Natural killer cell (primary cell): ENCODE data around the gene UTF1. TPM values are rescaled to one million over a fixed set of nuclear protein-coding genes. Genes with fewer than 3 reads are reported as not detected.

Experiments used
- ATAC-seq, 3 donors: fragments of 150-1000 bp in 2 of 3; fragments of 200-7000 bp in 1 of 3; cut with Tn5 transposase; 1 replicate in 1 of 3; 2 replicates in 2 of 3; pipeline ENCODE4 v1.10.0; 2021; ENCODE audit warnings: mild to moderate bottlenecking in 2 of 3, moderate library complexity in 2 of 3
- DNase-seq, 2 donors: peaks; one replicate each; pipeline versions ENCODE4 v3.0.0 to v3.0.0-alpha.2; 2013 to 2021; ENCODE audit warnings: mixed read lengths in 1 of 2
- H3K27ac ChIP-seq: one replicate; pipeline ENCODE4 v1.5.1; 2013; ENCODE audit warnings: mild to moderate bottlenecking, low read length
- H3K27me3 ChIP-seq: one replicate; pipeline ENCODE4 v1.6.1; 2013; ENCODE audit warnings: low read length; ENCODE audit not compliant: control insufficient read depth, insufficient read depth
- H3K36me3 ChIP-seq: one replicate; pipeline ENCODE4 v1.6.1; 2013; ENCODE audit warnings: low read length; ENCODE audit not compliant: control insufficient read depth, insufficient read depth
- H3K4me1 ChIP-seq: one replicate; pipeline ENCODE4 v1.6.1; 2013; ENCODE audit warnings: low read length; ENCODE audit not compliant: control insufficient read depth, insufficient read depth
- H3K4me3 ChIP-seq: one replicate; pipeline ENCODE4 v1.5.1; 2013; ENCODE audit warnings: low read length
- H3K9me3 ChIP-seq: one replicate; pipeline ENCODE4 v1.6.1; 2013; ENCODE audit warnings: low read length; ENCODE audit not compliant: control insufficient read depth, insufficient read depth
- H3K27ac Mint-ChIP-seq, 2 donors: one replicate each; pipeline ENCODE4 v1.8.0; 2022; ENCODE audit warnings: mild to moderate bottlenecking in 2 of 2, mixed read lengths in 2 of 2, moderate library complexity in 1 of 2
- H3K27me3 Mint-ChIP-seq, 2 donors: one replicate each; pipeline ENCODE4 v1.8.0; 2022; ENCODE audit warnings: low read depth in 2 of 2, mixed read lengths in 2 of 2
- H3K36me3 Mint-ChIP-seq: one replicate; pipeline ENCODE4 v1.8.0; 2022; ENCODE audit warnings: mixed read lengths
- H3K4me1 Mint-ChIP-seq, 2 donors: one replicate each; pipeline ENCODE4 v1.8.0; 2022; ENCODE audit warnings: mixed read lengths in 2 of 2
- H3K4me3 Mint-ChIP-seq: one replicate; pipeline ENCODE4 v1.8.0; 2022; ENCODE audit warnings: mild to moderate bottlenecking, moderate library complexity, mixed read lengths
- H3K9me3 Mint-ChIP-seq, 2 donors: one replicate each; pipeline ENCODE4 v1.8.0; 2022; ENCODE audit warnings: mixed read lengths in 2 of 2
- WGBS: methylation state at CpG from one replicate; pipeline ENCODE4 v1.1.7; 2013; ENCODE audit warnings: missing lambda C conversion rate; ENCODE audit not compliant: insufficient coverage; 5-methylcytosine and 5-hydroxymethylcytosine counted together
- intact Hi-C: fragments of 100-400 bp; cut with micrococcal nuclease; formaldehyde crosslinking; loops from one replicate; pipeline ENCODE4 v1.14.2; 2022
- total RNA-seq, 4 donors: library from RNA; stranded (reverse); fragments of 120-200 nt in 1 of 4; gene quantifications; one replicate each; pipeline versions ENCODE4 v1.2.3 to v1.2.4, GENCODE V29; 2013 to 2022
- TF ChIP-seq, protein P1 (sequence below): fragments of 200-600 bp; IDR thresholded peaks from one replicate; pipeline ENCODE4 v1.8.0; 2022; ENCODE audit warnings: antibody characterized with exemption

The UTF1 gene
- total RNA-seq, 3 donors from 2014 or later (not counting 1 experiment from before 2014, with no cell fraction given) = 0.31 to 0.33 TPM; not detected in 1

DNA sequence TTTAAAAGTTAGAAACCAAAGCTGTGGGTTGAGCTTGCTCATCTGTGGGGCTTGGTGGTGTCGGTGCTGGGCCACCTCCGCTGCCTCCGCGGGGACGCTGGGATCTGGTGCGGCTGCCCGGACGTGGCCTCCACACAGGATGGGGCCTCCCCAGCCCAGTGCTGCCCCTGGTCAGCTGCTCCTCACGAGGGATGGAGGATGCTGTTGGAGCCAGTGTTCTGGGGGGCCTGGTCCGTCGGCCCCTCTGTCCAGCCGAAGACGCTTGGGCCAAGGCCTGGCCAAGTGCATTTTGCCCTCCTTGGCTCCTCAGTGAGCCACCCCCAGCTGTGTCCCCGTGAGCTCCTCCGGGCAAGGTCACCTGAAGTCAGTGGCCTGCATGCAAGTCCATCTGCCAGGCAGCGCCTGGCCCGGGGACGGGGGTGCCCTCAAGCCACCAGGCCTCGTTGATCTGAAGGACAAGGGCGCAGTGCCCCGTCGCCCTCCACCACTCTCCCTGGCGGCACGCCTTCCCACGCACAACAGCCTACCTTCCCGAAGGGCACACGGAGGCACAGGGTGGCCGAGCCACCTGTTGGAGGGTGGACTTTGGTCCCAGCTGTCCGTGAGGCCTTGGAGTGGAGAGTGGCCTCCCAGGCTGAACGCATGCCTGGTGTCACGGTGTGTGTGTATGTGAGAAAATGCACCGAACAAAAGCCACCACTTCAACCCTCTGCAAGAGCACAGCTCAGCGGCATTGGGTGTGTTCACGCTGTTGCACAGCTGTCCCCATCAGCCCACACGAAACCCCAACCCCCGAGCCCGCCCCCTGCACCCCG is 42.7 kb upstream of the UTF1 start:
- no peak for DNase-seq
- no peak overlapping the region for H3K4me3 ChIP-seq
- ATAC-seq = no peak
- H3K4me3 Mint-ChIP-seq = no peak overlapping the region
- no peaks in the 10 kb centered on the region for H3K4me1 Mint-ChIP-seq
- H3K27ac ChIP-seq = no peak overlapping the region
- H3K4me1 ChIP-seq = no peaks in the 10 kb centered on the region
- H3K9me3 Mint-ChIP-seq = peaks cover 0 to 2% of the 10 kb centered on the region in 2 donors
- H3K27me3 ChIP-seq = no peaks in the 10 kb centered on the region
- intact Hi-C loops = no loop called here
- no peak overlapping the region for H3K27ac Mint-ChIP-seq
- no peaks in the 10 kb centered on the region for H3K36me3 Mint-ChIP-seq
- H3K27me3 Mint-ChIP-seq = peaks cover 0 to 4% of the 10 kb centered on the region in 2 donors
- H3K9me3 ChIP-seq = no peaks in the 10 kb centered on the region
- 92% methylated on average over 35 of the region's 38 CpGs for WGBS
- TF ChIP-seq, protein P1, sequence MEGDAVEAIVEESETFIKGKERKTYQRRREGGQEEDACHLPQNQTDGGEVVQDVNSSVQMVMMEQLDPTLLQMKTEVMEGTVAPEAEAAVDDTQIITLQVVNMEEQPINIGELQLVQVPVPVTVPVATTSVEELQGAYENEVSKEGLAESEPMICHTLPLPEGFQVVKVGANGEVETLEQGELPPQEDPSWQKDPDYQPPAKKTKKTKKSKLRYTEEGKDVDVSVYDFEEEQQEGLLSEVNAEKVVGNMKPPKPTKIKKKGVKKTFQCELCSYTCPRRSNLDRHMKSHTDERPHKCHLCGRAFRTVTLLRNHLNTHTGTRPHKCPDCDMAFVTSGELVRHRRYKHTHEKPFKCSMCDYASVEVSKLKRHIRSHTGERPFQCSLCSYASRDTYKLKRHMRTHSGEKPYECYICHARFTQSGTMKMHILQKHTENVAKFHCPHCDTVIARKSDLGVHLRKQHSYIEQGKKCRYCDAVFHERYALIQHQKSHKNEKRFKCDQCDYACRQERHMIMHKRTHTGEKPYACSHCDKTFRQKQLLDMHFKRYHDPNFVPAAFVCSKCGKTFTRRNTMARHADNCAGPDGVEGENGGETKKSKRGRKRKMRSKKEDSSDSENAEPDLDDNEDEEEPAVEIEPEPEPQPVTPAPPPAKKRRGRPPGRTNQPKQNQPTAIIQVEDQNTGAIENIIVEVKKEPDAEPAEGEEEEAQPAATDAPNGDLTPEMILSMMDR = no peak
- H3K36me3 ChIP-seq = no peaks in the 10 kb centered on the region

DNA sequence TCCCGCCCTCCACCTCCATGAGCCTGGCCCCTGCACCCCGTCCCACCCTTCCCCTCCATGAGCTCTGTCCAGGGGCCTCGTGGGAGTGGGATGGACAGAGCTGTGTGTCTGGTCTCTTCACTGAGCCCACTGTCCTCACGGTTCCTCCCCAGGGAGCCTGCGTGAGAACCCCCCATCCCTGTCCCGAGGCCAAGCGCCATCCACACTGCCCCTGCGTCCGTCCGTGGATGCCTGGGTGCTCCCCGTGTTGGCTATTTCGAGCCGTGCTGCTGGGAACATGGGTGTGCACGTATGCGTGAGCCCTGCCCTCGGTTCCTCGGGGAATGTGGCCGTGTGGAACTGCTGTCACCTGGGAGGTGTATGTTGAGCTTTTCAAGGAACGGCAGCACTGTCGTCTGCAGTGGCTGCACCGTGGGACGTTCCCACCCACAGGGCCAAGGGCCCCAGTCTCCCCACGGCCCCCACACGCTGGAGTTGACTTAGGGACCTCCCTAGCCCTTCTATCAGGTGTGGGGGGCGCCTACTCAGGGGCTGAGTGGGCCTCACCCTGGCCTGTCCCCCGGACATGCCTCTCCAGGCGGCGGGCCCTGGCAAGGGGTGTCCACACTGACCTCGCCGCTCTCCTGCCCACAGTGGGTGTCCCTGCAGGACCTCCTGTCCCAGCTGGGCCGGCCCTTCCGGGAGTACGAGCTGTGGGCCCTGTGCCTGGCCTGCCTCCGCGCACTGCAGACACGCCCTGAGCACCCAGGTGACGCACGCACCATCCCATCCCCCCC is 41.9 kb upstream of the UTF1 start:
- TF ChIP-seq, protein P1 = no peak
- Mint-ChIP-seq H3K36me3 (no peaks in the 10 kb centered on the region), H3K9me3 (peaks cover 0 to 2% of the 10 kb centered on the region in 2 donors), H3K27me3 (peaks cover 0 to 7% of the 10 kb centered on the region in 2 donors), H3K4me3 (no peak overlapping the region), H3K4me1 (no peaks in the 10 kb centered on the region), H3K27ac (no peak overlapping the region)
- no peak overlapping the region for H3K4me3 ChIP-seq
- no peak overlapping the region for H3K27ac ChIP-seq
- no peaks in the 10 kb centered on the region for H3K9me3 ChIP-seq
- H3K27me3 ChIP-seq = no peaks in the 10 kb centered on the region
- 89% methylated on average over 34 of the region's 38 CpGs for WGBS
- H3K4me1 ChIP-seq = no peaks in the 10 kb centered on the region
- H3K36me3 ChIP-seq = no peaks in the 10 kb centered on the region
- intact Hi-C loops = no loop called here
- DNase-seq = no peak
- ATAC-seq = no peak

DNA sequence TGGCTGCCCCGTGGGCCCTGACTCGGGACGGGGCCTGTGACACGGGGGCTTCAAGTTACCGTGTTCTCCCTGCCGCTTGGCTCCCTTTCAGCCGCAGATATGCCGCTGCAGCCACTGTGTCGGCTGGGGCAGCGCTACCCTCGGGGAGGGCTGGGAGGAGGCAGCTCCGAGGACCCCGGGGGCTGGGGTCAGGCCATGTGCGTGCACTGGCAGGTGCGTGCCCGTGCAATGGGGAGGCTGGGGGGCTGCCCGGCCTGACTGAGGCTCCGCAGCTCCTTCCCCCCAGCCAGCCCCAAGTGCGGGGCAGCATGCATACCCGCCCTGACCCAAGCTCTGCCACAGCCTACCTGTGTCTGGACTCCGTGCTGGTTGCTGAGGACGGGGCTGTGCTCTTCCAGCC is 40.8 kb upstream of the UTF1 start:
- H3K27ac ChIP-seq = no peak overlapping the region
- Mint-ChIP-seq H3K4me1 (no peaks in the 10 kb centered on the region), H3K27me3 (peaks cover 0 to 7% of the 10 kb centered on the region in 2 donors), H3K36me3 (no peaks in the 10 kb centered on the region), H3K9me3 (peaks cover 0 to 6% of the 10 kb centered on the region in 2 donors), H3K27ac (no peak overlapping the region), H3K4me3 (no peak overlapping the region)
- no peaks in the 10 kb centered on the region for H3K9me3 ChIP-seq
- no peaks in the 10 kb centered on the region for H3K4me1 ChIP-seq
- H3K27me3 ChIP-seq = no peaks in the 10 kb centered on the region
- H3K4me3 ChIP-seq = no peak overlapping the region
- ATAC-seq (no peak), DNase-seq (no peak)
- TF ChIP-seq, protein P1 = no peak
- WGBS = 91% methylated on average over 22 of the region's 22 CpGs
- intact Hi-C loops = no loop called here
- H3K36me3 ChIP-seq = no peaks in the 10 kb centered on the region
